Measurements from ENCODE around the gene SURF1.
"Not testable (repeated sequence)": the region's sequence is repeated elsewhere in the genome, so short reads cannot be mapped to it uniquely, and the experiment has no call there.

SURF1 gene

GRCh38 chr9:133321411-133321935 is 34.8 kb downstream of the SURF1 start:
- Histone ChIP-seq H3K27ac (replicated peaks) (no peak overlapping the region), H3K4me3 (replicated peaks; ENCODE audit: insufficient read depth, low read length) (no peak overlapping the region), H3K27me3 (ENCODE audit: insufficient read depth, poor library complexity, severe bottlenecking) (peaks cover 3% of the 10 kb centered on the region)
- DNase-seq (ENCODE audit: low read depth in 1 of 2, low spot score in 1 of 2), result no peak
- TF ChIP-seq POLR2AphosphoS5 (IDR thresholded peaks at IDR 0.05; ENCODE audit: low read depth) (no peak), REST (IDR thresholded peaks at IDR 0.05; ENCODE audit: insufficient replicate concordance, low read depth) (no peak), GABPA (IDR thresholded peaks at IDR 0.05; ENCODE audit: low read depth) (no peak)

- no peak for TF ChIP-seq POLR2AphosphoS5 (IDR thresholded peaks at IDR 0.05; ENCODE audit: low read depth)
- TF ChIP-seq SPI1 (IDR thresholded peaks at IDR 0.05; ENCODE audit: borderline replicate concordance, low read depth), result no peak
- no peak for TF ChIP-seq CTCF (IDR thresholded peaks at IDR 0.05; ENCODE audit: insufficient read depth, low read length)
- no peak for TF ChIP-seq GABPA (IDR thresholded peaks at IDR 0.05; ENCODE audit: low read depth)
These were observed 35.8 kb downstream of the SURF1 start for GRCh38 chr9:133320421-133320881.

GRCh38 chr9:133317551-133317950 is 38.7 kb downstream of the SURF1 start:
- not testable (repeated sequence) for DNase-seq (ENCODE audit: low read depth in 1 of 2, low spot score in 1 of 2); H3K4me3 ChIP-seq (replicated peaks; ENCODE audit: insufficient read depth, low read length); H3K27me3 ChIP-seq (ENCODE audit: insufficient read depth, poor library complexity, severe bottlenecking); H3K27ac ChIP-seq (replicated peaks)

More at GRCh38 chr9:133320421-133320881, 35.8 kb downstream of the SURF1 start:
- no peak for DNase-seq (ENCODE audit: low read depth in 1 of 2, low spot score in 1 of 2)
- no peak overlapping the region for H3K27ac ChIP-seq (replicated peaks)
- peaks cover 3% of the 10 kb centered on the region for H3K27me3 ChIP-seq (ENCODE audit: insufficient read depth, poor library complexity, severe bottlenecking)
- no peak overlapping the region for H3K4me3 ChIP-seq (replicated peaks; ENCODE audit: insufficient read depth, low read length)

GRCh38 chr9:133315997-133316396 is 40.3 kb downstream of the SURF1 start:
- no peak for DNase-seq (ENCODE audit: low read depth in 1 of 2, low spot score in 1 of 2)
- Histone ChIP-seq H3K27me3 (ENCODE audit: insufficient read depth, poor library complexity, severe bottlenecking) (no peaks in the 10 kb centered on the region), H3K4me3 (replicated peaks; ENCODE audit: insufficient read depth, low read length) (no peak overlapping the region), H3K27ac (replicated peaks) (no peak overlapping the region)
- TF ChIP-seq POLR2AphosphoS5 (IDR thresholded peaks at IDR 0.05; ENCODE audit: low read depth) (no peak), CTCF (IDR thresholded peaks at IDR 0.05; ENCODE audit: insufficient read depth, low read length) (no peak), SPI1 (IDR thresholded peaks at IDR 0.05; ENCODE audit: borderline replicate concordance, low read depth) (no peak), GABPA (IDR thresholded peaks at IDR 0.05; ENCODE audit: low read depth) (no peak), REST (IDR thresholded peaks at IDR 0.05; ENCODE audit: insufficient replicate concordance, low read depth) (no peak)

GRCh38 chr9:133309608-133310007 is 46.7 kb downstream of the SURF1 start:
- no peak for DNase-seq (ENCODE audit: low read depth in 1 of 2, low spot score in 1 of 2)
- Histone ChIP-seq H3K27ac (replicated peaks) (no peak overlapping the region), H3K27me3 (ENCODE audit: insufficient read depth, poor library complexity, severe bottlenecking) (peaks cover 5% of the 10 kb centered on the region), H3K4me3 (replicated peaks; ENCODE audit: insufficient read depth, low read length) (no peak overlapping the region)
- TF ChIP-seq CTCF (IDR thresholded peaks at IDR 0.05; ENCODE audit: insufficient read depth, low read length) (no peak), SPI1 (IDR thresholded peaks at IDR 0.05; ENCODE audit: borderline replicate concordance, low read depth) (no peak), REST (IDR thresholded peaks at IDR 0.05; ENCODE audit: insufficient replicate concordance, low read depth) (no peak), POLR2AphosphoS5 (IDR thresholded peaks at IDR 0.05; ENCODE audit: low read depth) (no peak), GABPA (IDR thresholded peaks at IDR 0.05; ENCODE audit: low read depth) (no peak)

Measured in HL-60 (cell line).